NCI-H748 (cell line): ENCODE results near the gene IL17RD.
A peak's percentile ranks its signal among the peaks of the same experiment; 100 is the strongest.

Experiments
- DNase-seq: peaks from one replicate; lab custom pipeline; 2025; ENCODE audit not compliant: unreplicated experiment; lab: John Stamatoyannopoulos, UW

The IL17RD gene

GRCh38 chr3:57164657-57165573 lies at the start of gene IL17RD:
Gene IL17RD (minus strand): TSS chr3:57165353. CDS start chr3:57165286, 67 bp downstream.
- peak; percentile 81 for DNase-seq

- DNase-seq: no peak
These were observed 41.3 kb upstream of the IL17RD start for GRCh38 chr3:57206423-57206822.

- DNase-seq: no peak
These were observed 34.7 kb upstream of the IL17RD start, which contains the start of gene HESX1 for GRCh38 chr3:57199895-57200297. Gene HESX1 (minus strand): TSS chr3:57199978. CDS start chr3:57199918, 60 bp downstream.

- no peak for DNase-seq
These were observed 29.5 kb upstream of the IL17RD start for GRCh38 chr3:57194641-57195040.

- no peak for DNase-seq
These were observed 26.9 kb upstream of the IL17RD start for GRCh38 chr3:57192028-57192427.

- no peak for DNase-seq
These were observed 19.4 kb upstream of the IL17RD start for GRCh38 chr3:57184526-57184925.

GRCh38 chr3:57179580-57180410 lies 14.6 kb upstream of the IL17RD start:
- peak; percentile 19 for DNase-seq

- no peak for DNase-seq
These were observed 10.9 kb upstream of the IL17RD start for GRCh38 chr3:57176045-57176444.

GRCh38 chr3:57173687-57174086 lies 8.5 kb upstream of the IL17RD start:
- no peak for DNase-seq

GRCh38 chr3:57170946-57171345 lies 5.8 kb upstream of the IL17RD start:
- no peak for DNase-seq

GRCh38 chr3:57169872-57170623 lies 4.9 kb upstream of the IL17RD start:
- DNase-seq: peak; percentile 71

GRCh38 chr3:57169108-57169507 lies 4.0 kb upstream of the IL17RD start:
- no peak for DNase-seq

- no peak for DNase-seq
These were observed 3.0 kb upstream of the IL17RD start for GRCh38 chr3:57168151-57168550.

GRCh38 chr3:57166660-57167059 lies 1.5 kb upstream of the IL17RD start:
- DNase-seq: no peak

- DNase-seq: no peak
These were observed 488 bp upstream of the IL17RD start for GRCh38 chr3:57165641-57166040.

- peak; percentile 22 for DNase-seq
These were observed 916 bp downstream of the IL17RD start for GRCh38 chr3:57164217-57164656.

GRCh38 chr3:57163751-57164150 lies 1.4 kb downstream of the IL17RD start:
- DNase-seq: no peak

- DNase-seq: no peak
These were observed 3.2 kb downstream of the IL17RD start for GRCh38 chr3:57161915-57162314.

GRCh38 chr3:57160765-57161538 lies 4.2 kb downstream of the IL17RD start:
- no peak for DNase-seq

- DNase-seq: no peak
These were observed 4.9 kb downstream of the IL17RD start for GRCh38 chr3:57160076-57160764.
